OCI-M1 (cell line): ENCODE results near the gene TAF9B.
"Not testable (repeated sequence)": the region's sequence is repeated elsewhere in the genome, so short reads cannot be mapped to it uniquely, and the experiment has no call there.

Source experiments
- DNase-seq: peaks from one replicate; lab custom pipeline; 2025; lab: John Stamatoyannopoulos, UW

The TAF9B gene, protein sequence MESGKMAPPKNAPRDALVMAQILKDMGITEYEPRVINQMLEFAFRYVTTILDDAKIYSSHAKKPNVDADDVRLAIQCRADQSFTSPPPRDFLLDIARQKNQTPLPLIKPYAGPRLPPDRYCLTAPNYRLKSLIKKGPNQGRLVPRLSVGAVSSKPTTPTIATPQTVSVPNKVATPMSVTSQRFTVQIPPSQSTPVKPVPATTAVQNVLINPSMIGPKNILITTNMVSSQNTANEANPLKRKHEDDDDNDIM

DNA sequence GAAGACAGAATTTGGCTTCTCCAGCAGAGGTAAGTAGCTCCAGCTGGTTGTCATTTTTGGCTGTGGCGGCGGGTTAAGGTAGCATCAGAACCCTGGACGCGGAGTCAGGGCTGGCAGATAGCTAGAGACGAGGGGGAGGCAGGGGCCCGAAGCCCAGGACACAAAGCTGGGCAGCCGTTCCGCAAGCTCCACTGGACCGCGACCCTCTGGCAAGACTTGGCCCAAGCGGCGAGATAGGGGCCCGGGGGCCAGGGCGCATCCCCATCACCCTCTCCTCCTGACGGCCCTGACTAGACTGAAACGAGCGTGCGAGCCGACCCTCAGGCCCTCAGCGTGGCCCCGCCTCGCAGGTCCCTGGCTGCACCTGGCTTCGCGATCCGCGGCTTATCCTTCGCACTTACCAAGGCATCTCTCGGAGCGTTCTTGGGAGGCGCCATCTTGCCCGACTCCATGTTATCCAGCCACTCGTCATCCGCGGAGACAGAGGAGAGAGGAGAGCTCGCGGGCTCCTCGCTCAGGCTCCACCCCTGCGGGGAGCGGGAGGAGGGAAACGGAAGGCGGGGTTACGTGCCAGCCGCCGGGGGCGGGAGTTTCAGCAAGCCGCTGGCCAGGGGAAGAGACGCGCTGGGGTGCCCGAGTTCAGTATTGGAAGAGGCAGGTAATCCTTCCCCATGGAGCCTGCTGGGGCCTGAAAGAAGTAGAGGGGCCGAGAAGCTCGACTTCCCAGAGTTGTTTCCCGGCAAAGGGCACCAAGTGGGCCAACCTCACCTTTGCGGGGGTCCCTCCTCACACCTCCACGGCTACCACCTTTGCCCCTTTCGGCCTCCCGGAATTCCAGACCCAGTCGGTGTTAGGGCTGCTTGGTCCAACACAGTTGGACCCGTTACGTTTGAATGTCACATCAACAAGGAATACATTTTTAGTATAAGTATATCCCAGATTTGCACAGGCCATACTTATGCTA lies at the start of gene TAF9B:
TAF9B (minus strand) TSS at position 491 of the 964 bp plus-strand sequence; CDS start at position 452, 39 bp downstream.
- peak; percentile 89 for DNase-seq

DNA sequence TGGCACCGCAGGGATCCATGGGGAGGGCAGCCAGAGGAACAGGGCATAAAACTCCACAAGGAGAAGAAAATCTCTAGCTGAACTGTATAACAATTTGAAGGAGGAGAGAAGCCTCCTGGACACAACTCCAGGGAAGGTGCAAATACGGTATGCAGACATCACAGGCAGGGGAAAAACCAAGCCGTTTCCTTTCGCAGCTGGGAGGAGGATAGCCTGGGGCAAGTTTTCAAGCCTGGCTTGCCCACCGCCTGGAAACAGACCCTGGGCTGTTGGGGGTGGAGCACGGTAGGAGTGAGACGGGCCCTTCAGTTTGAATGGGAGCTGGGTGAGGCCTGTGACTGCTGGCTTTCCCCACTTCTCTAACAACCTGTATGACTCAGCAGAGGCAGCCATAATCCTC lies 43.4 kb upstream of the TAF9B start:
- DNase-seq = no peak

DNA sequence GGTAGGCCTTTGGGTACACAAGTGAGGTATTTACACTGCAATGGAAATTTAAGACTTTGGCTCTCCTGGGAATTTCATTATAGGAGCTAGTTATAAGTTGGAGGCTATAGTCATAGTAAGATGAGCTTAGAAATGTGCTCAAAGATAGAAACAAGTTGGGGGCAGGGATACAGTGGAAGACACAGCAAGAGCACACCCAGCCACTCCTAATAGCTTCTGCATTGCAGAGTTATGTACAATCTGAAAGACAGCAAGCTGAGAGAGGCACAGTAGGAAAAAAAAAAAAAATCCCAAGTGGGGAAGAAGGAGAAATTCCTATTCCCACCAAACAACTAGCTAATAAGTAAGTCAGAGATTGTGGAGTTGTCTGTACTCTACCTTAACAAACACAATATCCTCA lies 41.9 kb upstream of the TAF9B start:
- DNase-seq = no peak

DNA sequence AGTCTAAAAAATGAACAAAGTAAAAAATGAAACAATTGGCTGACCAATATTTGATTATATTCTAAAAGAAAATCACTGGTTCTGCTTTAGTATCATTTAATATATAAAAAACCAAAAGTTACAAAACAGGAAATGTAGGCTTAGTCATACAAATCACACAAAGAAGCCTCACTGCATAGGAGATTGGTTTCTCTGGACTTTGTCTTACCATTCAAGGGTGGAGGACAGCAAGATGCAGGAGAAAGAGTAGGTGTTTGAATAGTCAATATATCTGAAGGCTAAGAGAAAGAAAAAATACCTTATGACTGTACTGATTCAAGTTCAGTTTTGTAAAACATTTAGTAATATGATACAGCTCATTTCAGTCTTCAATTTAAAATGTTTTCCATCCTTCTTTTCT lies 28.6 kb upstream of the TAF9B start:
- no peak for DNase-seq

DNA sequence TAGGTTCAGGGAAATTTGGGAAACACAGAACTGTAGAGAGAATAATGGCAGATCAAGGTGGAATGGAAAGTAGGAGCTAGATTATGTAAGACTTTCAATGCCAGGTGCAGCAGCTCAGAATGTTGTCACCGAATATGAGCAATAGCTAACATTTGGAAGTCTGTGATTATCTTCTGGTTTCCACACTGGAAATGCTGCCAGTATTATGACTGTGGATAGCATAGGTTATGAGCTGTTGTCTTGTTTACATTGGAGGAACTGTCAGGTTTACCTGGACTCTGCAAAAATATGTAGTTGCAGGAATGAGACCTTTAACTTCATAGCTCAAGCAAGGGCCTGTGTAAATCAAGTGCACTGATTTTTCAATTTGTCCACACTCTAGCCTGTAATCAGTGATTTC lies 26.0 kb upstream of the TAF9B start:
- no peak for DNase-seq

DNA sequence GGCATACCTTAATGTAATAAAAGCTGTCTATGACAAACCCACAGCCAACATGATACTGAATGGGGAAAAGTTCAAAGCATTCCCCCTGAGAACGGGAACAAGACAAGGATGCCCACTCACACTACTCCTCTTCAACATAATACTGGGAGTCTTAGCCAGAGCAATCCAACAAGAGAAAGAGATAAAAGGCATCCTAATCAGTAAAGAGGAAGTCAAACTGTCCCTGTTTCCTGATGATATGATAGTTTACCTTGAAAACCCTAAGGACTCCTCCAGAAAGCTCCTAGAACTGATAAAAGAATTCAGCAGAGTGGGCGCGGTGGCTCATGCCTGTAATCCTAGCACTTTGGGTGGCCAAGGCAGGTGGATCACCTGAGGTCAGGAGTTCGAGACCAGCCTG lies 23.7 kb upstream of the TAF9B start:
- DNase-seq = peak; percentile 39

DNA sequence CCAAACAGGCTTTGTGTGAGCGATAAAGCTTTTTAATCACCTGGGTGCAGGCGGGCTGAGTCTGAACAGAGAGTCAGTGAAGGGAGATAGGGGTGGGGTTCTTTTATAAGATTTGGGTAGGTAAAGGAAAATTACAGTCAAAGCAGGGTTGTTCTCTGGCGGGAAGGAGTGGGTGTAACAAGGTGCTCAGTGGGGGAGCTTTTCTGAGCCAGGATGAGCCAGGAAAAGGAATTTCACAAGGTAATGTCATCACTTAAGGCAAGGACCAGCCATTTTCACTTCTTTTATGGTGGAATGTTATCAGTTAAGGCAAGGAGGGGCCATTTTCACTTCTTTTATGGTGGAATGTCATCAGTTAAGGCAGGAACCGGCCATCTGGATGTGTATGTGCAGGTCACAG lies 21.3 kb upstream of the TAF9B start:
- not testable (repeated sequence) for DNase-seq

DNA sequence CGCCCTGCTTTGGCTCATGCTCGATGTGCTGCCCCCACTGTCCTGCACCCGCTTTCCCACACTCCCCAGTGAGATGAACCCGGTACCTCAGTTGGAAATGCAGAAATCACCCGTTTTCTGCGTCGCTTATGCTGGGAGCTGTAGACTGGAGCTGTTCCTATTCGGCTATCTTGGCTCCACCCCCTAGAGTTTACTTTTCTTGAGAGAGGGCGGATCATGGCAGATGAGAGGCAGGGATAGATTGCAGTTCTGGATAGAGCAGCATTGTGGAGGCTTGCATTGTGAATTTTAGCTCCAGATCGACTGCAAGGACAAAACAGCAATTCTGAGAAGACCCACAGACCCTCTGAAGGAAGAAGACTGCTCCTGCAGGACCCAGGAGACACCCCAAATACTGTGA lies 18.4 kb upstream of the TAF9B start:
- not testable (repeated sequence) for DNase-seq

DNA sequence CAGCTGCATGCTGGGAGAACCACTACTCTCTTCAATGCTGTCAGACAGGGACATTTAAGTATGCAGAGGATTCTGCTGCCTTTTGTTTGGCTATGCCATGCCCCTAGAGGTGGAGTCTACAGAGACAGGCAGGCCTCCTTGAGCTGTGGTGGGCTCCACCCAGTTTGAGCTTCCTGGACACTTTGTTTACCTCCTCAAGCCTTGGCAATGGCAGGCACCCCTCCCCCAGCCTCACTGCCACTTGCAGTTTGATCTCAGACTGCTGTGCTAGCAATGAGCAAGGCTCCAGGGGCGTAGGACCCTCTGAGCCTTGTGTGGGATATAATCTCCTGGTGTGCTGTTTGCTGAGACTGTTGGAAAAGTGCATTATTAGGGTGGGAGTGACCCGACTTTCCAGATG lies 17.9 kb upstream of the TAF9B start:
- DNase-seq = not testable (repeated sequence)

DNA sequence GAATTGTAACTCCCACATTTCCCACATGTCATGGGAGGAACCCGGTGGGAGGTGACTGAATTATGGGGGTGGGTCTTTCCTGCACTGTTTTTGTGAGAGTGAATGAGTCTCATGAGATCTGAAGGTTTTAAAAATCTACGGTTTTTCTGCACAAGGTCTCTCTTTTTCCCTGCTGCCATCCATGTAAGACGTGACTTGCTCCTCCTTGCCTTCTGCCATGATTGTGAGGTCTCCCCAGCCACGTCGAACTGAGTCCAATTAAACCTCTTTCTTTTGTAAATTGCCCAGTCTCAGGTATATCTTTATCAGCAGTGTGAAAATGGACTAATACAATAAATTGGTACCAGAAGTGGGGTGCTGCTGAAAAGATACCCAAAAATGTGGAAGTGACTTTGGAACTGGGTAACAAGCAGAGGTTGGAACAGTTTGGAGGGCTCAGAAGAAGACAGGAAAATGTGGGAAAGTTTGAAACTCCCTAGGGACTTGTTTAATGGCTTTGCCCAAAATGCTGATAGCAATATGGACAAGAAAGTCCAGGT lies 7.6 kb upstream of the TAF9B start:
- not testable (repeated sequence) for DNase-seq

DNA sequence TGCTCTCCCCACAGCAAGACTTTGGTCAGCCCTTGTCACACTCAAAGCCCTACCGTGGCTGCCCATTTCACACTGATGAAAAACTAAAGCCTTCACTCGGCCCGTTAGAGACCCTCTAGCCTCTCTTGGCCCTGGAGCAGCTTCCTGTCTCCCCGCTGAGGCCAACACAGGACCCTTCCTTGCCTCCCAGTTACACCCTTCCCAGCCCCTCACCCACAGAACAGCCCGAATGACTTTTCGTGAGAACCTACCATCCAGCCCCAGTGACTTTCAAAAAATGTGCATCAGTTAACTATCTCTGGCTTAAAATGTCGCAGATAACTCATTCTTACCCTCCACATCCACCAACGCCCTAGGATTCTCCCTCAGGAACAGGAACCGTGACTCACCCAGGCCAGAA lies 756 bp upstream of the TAF9B start:
- DNase-seq = no peak

DNA sequence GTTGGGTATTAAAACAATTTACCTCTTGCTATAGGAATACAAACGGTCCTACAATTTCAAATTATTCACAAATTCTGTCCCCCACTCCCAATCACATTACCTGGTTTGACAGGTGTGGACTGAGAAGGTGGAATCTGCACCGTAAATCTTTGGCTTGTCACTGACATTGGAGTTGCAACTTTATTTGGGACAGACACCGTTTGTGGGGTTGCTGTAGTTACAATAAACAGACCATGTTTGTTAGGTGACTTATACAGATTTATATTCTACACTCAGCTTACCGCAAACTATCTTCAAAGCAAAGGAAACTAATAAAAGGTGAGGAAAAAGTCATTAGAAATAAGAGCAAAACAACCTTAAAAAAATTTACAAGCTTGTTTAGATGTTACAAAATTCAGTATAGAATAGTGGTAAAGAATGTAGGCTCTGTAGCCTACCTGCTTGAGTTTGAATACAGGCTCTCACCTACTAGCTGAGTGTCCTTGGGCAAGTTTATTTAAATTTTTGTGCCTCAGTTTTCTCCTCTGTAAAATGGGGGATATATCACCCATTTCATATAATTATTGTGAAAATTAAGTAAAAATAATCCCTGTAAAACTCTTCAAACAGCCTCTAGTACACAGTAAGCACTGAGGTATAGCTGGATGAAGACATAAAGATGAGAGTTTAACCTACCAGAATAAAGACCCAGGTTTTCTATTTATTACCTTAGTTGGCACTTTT lies 6.1 kb downstream of the TAF9B start:
- DNase-seq = no peak

DNA sequence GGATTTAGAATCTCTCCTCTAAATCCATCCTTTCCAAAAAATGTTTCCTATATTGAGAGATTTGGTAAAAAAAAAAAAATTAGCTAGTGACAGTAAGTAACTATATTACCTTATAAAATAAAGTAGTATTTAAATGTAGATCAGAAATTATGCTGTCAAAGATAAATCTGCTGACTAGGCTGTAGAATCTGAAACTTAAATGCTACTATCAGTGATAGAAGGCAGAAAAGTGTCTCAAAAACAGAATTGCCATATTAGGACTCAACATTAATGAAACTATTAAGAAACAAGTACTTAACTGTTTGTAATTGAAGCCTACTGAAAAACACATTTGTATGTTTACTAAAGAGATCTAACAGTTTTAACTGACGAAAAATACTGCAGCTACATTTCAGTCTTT lies 8.3 kb downstream of the TAF9B start:
- no peak for DNase-seq

DNA sequence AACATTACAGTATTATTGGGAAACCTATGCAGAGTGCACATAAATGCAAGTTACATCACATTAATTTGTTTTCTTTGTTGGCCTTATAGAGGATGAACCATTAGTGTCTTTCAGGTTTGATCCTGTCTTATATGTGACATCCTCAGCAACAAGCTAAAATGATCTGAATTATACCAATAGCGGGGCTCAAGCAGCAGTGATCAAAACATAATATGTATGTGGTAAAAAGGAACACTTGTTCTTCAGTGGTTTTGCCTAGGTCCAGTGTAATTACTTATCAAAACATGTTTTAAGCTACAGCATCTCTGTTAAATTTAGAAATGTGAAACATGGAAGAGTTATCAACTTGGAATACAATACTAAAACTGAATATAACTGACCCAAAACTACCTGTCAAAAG lies 9.1 kb downstream of the TAF9B start:
- no peak for DNase-seq

DNA sequence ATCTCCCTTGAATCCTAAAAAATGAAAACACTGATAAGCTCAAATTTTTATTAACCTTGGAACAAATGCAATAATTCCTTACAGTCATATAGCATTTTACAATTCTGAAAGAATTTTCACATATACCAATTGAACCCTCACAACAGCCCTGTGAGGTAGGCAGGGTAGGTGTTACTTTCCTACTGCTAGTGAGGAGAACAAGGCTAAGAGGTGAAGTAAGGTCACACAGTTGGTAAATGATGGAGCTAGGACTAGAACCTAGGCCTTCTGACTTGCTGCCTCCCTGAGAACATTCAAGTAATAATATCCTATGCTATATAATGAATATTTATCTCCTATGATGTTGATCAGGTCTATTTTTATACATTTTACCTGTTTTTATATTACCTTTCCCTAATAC lies 9.7 kb downstream of the TAF9B start:
- no peak for DNase-seq

DNA sequence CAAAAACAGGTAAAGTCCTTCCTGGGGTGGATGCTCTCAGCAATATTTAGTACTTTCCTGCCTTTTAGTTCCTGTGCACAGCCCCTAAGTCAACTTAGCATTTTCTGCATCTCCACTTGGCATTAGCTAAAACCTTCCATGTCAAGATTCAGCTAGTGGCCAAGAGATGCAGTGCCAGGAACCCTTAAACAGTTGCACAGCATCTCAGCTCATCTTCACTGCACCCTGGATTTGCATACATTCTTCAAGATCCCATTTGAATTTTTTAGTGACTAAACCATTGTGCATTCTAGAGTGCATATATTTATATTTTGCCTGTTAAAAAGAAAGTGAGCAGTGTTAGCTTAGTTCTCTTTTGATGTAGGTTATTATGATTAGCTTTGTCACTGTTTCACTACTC lies 13.7 kb downstream of the TAF9B start:
- not testable (repeated sequence) for DNase-seq

DNA sequence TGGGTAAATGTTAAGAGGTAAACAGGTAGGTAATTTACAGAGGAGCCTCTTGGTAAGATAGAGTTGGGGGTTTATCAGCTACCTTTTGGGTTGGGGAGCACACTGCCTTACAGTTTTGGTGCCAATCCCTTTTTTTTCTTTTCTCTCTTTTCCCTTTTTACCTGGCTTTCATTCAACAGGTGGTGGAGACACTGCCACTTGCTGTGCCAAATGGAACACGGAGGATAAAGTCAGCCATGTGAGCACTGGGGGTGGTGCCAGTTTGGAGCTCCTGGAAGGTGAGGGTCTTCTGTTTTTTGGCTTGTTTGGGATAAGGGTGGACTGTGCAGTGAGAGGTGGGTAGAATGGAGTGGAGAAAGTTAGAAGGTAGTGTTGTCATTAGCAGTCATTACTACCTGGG lies 14.3 kb downstream of the TAF9B start:
- no peak for DNase-seq

DNA sequence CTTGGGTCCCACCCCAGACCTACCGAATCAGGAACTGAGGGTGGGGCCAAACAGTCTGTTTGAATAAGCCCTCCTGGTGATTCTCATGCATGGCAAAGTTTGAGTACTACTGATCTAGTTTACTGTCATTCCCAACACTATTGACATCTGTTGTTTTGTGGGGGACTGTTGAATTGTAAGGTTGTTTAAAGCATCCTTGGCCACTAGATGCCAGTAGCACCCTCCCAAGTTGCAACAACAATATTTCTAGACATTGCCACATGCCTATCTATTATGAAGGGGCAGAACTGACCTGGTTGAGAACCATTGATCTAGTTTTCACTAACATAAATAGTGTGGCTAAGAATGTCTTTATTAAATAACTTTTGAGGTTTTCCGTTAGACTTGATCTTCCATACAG lies 15.1 kb downstream of the TAF9B start:
- peak; percentile 39 for DNase-seq

DNA sequence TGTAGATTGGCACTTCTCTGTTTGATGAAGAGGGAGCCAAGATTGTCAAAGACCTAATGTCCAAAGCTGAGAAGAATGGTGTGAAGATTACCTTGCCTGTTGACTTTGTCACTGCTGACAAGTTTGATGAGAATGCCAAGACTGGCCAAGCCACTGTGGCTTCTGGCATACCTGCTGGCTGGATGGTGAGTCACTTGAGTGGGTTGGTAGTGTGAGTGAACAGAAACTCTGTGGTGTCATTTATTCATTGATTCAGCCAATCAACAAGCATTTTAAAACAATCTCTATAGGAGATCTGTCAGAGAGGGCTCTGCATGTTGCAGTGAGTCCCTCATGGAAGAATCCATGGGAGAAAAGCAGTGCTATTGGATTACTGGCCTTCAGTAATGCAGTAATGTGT lies 16.3 kb downstream of the TAF9B start:
- DNase-seq = no peak

DNA sequence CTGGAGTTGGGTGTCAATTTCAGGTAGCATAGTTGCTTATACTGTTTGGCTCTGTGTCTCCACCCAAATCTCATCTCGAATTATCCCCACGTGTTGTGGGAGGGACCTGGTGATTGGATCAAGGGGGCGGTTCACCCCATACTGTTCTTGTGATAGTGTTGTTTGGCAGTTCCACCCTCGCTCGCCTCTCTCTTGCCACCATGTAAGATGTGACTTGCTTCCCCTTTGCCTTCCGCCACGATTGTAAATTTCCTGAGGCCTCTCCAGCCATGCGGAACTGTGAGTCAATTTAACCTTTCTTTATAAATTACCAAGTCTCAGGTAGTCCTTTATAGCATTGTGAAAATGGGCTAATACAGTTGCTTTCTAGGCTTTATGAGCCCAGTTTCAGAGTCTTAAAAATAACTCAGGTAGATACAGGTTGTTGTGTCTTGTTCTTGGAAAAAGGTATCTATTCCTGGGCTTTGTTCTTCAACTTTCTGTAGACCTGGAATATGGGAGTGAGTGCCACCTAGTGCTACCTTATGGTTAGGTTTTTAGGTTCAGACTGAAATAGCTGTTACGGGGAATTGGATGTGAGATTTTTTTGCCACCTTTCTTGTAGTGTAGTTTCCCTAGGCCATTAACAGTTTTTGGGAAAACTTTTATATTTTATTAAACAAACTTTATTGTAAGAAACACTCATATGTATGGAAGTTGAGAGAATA lies 19.8 kb downstream of the TAF9B start:
- peak; percentile 2 for DNase-seq

DNA sequence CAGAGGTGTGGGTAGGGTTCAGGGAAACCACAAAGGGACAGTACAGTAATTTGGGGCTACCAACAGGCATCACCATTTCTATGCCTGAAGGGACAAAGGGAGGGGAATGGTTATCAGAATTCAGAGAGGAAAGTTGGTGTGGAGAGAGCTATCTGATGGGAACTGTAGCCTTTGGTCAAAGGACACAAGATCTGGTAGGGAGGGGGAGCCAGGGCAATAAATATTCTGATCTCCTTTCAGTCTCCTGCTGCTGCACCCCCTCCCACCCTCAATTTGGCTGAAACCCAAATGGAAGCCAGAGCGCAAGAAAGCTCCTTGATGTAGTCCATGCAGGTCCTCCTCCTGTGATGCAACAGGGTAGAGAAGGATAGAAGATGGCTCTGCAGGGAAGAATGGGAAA lies 20.8 kb downstream of the TAF9B start:
- DNase-seq = no peak

DNA sequence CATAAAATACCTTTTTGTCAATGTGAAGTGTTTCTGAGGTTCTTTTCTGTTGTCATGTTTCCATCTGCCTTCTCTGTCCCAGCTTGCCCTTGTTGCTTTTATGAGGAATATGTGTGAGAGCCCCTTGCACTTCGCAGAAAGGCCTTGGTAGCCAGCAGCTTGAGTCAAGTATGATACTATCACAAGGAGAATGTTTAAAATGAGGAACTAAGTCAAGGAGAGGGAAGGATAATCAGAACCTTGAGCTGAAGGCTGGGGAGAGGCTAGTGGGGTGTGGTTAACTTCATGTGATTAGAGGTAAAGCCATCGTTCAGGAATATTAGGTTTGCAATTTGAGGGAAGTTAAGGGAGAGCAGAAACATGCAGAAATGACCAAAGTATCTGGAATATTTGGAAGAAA lies 22.7 kb downstream of the TAF9B start:
- DNase-seq = peak; percentile 75
